Brain pericyte (primary cell): Measurements from ENCODE around the gene CAMKMT.
"Not testable (repeated sequence)": the region's sequence is repeated elsewhere in the genome, so short reads cannot be mapped to it uniquely, and the experiment has no call there.

Experiments used
- DNase-seq: peaks from one replicate; pipeline ENCODE4 v3.0.0-alpha.2; 2012; ENCODE audit warnings: low read depth, low spot score

CAMKMT gene

DNA sequence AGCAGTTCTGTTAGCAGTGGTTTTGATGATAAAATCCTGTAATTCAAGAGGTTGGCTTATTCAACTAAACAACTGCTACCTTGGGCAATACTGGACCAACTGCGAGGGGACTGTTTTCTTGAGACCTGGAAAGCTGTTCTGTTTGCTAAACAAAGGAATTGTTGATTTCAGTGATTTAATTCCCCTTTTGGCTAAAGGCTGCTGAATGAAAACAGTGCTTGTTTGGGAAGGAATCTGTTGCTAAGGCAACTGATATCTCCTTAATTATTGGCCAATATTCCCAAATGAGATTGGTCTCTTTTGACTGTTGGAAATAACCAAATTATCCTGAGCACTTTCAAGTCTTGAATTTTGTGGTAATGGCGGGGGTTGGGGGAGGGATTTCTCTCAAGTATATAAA is 136.8 kb downstream of the CAMKMT start:
- DNase-seq = no peak

DNA sequence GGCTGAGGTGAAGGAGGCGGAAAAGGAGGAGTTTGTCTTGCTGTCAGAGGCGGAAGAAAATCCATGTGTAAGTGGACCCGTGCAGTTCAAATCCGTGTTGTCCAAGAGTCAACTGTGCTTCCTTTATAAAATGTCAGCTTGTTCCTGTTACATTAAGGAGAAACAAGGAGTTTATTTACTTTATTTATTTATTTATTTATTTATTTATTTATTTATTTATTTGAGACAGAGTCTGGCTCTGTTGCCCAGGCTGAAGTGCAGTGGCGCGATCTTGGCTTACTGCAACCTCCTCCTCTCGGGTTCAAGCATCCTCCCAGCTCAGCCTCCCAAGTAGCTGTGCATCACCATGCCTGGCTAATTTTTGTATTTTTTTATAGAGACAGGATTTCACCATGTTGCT is 143.9 kb downstream of the CAMKMT start:
- DNase-seq = not testable (repeated sequence)

DNA sequence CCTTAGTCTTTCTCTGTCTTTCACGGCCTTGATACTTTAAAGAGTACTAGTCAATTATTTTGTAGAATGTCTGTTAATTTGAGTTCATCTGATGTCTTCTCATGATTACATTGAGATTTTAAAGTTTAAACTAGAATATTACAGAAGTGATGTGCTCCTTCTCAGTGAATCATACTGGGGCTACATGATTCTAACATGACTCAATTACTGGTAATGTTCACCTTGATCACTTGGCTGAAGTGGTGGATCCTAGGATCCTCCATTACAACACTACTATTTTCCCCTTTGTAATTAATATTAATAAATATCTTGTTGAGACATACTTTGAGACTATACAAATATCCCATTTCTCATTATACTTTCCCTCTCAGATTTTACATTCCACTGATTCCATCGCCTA is 148.5 kb downstream of the CAMKMT start:
- no peak for DNase-seq

DNA sequence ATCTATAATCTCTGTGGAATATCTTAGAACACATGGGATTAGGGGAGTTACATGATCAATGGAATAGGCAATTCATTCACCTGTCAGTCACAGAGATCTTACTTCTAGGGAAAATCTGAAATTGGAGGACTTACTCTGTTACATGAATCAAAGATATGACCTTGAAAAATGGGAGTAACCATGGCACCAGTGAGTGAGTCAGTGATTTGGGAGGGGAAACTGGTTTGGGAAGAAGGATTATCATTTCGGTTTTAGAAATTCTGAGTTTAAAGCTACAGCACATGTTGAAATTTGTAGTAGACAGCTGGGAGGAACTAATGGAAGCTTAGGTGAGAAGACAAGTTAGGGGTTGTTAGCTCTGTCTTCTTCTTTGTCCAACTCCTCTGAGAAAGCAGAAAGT is 153.7 kb downstream of the CAMKMT start:
- no peak for DNase-seq

- DNase-seq = no peak
Measured at GRCh38 chr2:44519026-44519425, 157.3 kb downstream of the CAMKMT start.

- DNase-seq = no peak
Measured at GRCh38 chr2:44522846-44523245, 161.1 kb downstream of the CAMKMT start.

- DNase-seq = no peak
Measured at GRCh38 chr2:44524347-44524926, 162.7 kb downstream of the CAMKMT start.

DNA sequence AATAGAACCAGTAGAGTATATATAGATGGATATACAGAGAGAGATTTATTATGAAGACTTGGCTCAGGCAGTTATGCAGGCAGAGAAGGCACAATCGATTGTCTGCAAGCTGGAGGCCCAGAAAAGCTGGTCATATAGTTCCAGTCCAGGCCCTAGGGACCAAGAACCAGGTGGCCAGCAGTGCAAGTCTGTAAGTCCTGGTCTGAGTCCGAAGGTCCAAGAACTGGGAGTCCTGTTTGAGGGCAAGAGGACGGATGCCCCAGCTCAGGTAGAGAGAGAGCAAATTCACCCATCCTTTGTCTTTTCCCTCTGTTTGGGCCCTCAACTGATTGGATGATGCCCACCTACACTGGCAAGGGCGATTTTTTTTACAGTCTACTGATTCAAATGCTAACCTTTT is 164.6 kb downstream of the CAMKMT start:
- DNase-seq = no peak

GRCh38 chr2:44528595-44528994 is 166.8 kb downstream of the CAMKMT start:
- DNase-seq = no peak

DNA sequence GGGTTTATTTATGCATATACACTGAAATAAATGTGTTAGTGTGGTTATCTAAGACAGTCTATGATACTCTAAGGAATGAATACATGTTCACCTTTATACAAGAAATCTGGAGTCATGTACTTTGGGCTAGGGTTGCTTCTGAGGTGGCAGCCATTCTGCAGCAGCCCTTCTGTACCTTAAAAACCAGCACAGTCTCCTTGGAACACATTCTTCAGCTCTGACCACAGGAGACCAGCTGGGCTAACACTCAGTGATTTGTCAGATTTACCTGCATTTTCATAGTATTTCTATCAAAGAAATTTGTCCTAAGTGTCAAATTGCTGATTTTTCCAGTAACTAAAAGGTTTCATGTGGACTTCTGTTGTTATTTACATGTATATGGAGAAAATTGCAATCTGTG is 167.7 kb downstream of the CAMKMT start:
- DNase-seq = no peak

DNA sequence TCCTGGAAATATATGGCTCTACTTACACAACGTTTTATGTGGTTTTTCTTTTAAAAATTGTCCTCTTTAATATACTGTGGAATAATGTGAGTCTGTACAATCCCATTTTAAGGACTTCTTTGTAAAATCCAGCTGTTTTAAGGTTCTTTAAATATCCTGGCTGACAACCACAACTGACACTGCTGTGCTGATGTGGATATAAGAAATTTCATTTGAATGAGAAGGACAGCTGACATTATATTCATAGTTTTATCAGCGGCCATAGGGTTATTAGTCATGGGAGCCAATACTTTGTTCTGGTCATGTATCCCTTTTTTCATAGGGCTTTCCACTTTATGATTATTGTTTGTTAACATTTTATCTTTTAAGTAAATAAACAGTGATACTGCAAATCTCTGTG is 169.5 kb downstream of the CAMKMT start:
- DNase-seq = no peak

GRCh38 chr2:44532031-44532430 is 170.3 kb downstream of the CAMKMT start:
- no peak for DNase-seq

GRCh38 chr2:44533508-44533907 is 171.8 kb downstream of the CAMKMT start:
- no peak for DNase-seq

- no peak for DNase-seq
Measured at GRCh38 chr2:44535376-44535775, 173.6 kb downstream of the CAMKMT start.

DNA sequence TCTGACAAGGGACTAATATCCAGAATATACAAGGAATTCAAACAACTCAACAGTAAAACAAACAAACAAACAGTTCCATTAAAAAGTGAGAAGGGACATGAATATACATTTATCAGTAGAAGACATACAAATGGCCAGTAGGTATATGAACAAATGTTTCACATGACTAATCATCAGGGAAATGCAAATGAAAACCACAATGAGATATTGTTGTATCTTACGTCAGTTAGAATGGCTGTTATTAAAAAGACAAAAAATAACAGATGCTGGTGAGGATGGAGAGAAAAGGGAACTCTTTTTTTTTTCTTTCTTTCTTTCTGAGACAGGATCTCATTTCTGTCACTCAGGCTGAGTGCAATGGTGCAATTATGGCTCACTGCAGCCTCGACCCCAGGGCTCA is 175.5 kb downstream of the CAMKMT start:
- DNase-seq = no peak

DNA sequence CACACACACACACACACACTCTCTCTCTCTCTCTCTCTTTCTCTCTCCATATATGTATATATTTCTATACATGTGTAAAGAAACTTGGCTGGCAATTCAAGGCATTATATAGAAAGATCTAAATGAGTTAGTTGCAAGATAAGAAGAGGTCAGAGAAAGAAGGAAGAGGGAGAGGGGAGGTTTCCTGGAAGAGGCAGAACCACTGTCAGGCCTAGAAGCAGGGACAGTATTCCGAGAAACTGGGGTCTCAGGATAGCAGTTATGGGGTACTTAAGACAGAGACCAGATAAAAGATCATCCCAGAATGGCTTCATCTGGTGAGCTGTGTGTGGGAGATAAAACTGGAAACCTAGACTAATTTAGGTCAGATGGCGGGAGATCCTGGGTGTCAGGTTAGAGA is 180.8 kb downstream of the CAMKMT start:
- DNase-seq = no peak

GRCh38 chr2:44543773-44544725 is 182.3 kb downstream of the CAMKMT start:
- DNase-seq = no peak

DNA sequence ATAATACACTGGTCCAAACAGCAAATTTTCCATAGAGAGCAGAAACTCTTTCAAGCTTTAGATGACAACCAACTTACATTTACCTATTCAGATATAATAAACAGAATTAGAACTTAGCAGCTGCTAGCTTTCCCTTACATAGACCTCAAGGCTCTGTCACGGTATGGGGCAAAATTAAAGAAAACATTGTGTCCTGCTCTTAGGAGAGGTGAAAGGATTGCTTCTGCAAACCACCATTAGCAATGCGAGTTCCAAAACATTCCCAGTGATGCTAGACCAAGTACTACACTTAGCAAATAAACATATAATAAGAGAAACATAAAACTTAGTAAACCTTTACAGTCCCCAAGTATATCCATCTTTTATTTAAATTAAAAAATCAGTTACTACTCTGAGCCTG is 183.3 kb downstream of the CAMKMT start:
- peak; percentile 39 for DNase-seq

DNA sequence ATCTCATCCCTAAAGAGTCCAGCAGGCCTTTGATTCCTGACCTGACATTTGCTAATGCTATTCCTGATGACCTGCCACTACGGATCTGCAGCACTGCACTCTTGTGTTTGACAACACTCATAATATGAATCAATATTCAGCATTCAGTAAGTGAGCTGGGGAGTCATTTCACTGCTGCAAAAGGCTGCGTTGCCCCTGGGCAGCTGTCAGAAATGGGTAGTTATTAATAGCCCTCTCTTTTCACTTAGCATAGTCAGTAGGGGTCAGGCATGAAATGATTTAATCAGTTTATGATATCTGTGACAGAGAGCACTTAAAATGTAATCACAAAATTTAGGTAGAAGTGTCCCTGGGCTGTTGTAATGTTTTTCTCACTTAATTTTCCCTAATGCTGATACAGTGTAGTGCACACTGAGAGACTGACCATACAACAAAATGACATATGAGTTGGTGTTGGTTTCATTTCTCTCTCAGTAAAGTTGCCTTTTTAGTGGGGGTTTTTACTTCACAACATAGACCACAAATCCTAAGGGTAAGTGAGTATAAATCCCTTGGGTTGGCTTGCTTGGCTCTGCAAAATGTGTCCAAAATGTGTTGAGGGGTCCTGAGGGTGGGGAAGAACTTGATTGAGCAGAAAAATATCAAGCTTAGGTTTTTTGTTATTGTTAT is 184.8 kb downstream of the CAMKMT start:
- no peak for DNase-seq

- no peak for DNase-seq
Measured at GRCh38 chr2:44547718-44548117, 186.0 kb downstream of the CAMKMT start.

- no peak for DNase-seq
Measured at GRCh38 chr2:44548221-44549098, 186.7 kb downstream of the CAMKMT start.

GRCh38 chr2:44549099-44549471 is 187.3 kb downstream of the CAMKMT start:
- DNase-seq = peak; percentile 11
